Inflammatory macrophage treated with lipopolysaccharide for 1 hour (primary cell): Measurements from ENCODE around the gene DNAH3.
"Not testable (repeated sequence)": the region's sequence is repeated elsewhere in the genome, so short reads cannot be mapped to it uniquely, and the experiment has no call there.

Experiments
- DNase-seq, 2 donors: peaks; one replicate each; pipeline ENCODE4 v3.0.0-alpha.2; 2020 to 2022

The DNAH3 gene

GRCh38 chr16:20931066-20931600, 219.5 kb downstream of the DNAH3 start:
- DNase-seq, result no peak

GRCh38 chr16:20930365-20930690, 220.3 kb downstream of the DNAH3 start:
- DNase-seq, result no peak

- not testable (repeated sequence) for DNase-seq
Observed at GRCh38 chr16:20929676-20930364, 220.8 kb downstream of the DNAH3 start.

- no peak for DNase-seq
Observed at GRCh38 chr16:20928774-20929411, 221.8 kb downstream of the DNAH3 start.

- DNase-seq, result no peak
Observed at GRCh38 chr16:20925751-20926150, 224.9 kb downstream of the DNAH3 start.

GRCh38 chr16:20923876-20924275, 226.8 kb downstream of the DNAH3 start:
- no peak for DNase-seq

GRCh38 chr16:20920799-20921198, 229.8 kb downstream of the DNAH3 start:
- DNase-seq, result no peak

- peak; percentile 54 to 81 for DNase-seq
Observed at GRCh38 chr16:20920091-20920490, 230.6 kb downstream of the DNAH3 start.

GRCh38 chr16:20918486-20919239, 232.0 kb downstream of the DNAH3 start:
- DNase-seq, result peak; percentile 89 to 92

GRCh38 chr16:20916942-20917341, 233.7 kb downstream of the DNAH3 start:
- peak; percentile 48 to 63 for DNase-seq

GRCh38 chr16:20916289-20916688, 234.4 kb downstream of the DNAH3 start:
- no peak for DNase-seq

GRCh38 chr16:20911361-20911760, 239.3 kb downstream of the DNAH3 start:
- peak; percentile 80 for DNase-seq

GRCh38 chr16:20910781-20911321, 239.8 kb downstream of the DNAH3 start:
- peak; percentile 92 to 98 for DNase-seq

GRCh38 chr16:20906341-20907255, 244.0 kb downstream of the DNAH3 start:
- DNase-seq, result peak; percentile 75 to 85

- DNase-seq, result no peak
Observed at GRCh38 chr16:20905576-20905975, 245.1 kb downstream of the DNAH3 start.

GRCh38 chr16:20904507-20905081, 246.1 kb downstream of the DNAH3 start:
- peak; percentile 92 to 93 for DNase-seq

GRCh38 chr16:20903899-20904506, 246.6 kb downstream of the DNAH3 start:
- no peak for DNase-seq

- DNase-seq, result peak; percentile 59 to 61
Observed at GRCh38 chr16:20903116-20903898, 247.3 kb downstream of the DNAH3 start.

GRCh38 chr16:20902426-20902825, 248.2 kb downstream of the DNAH3 start:
- no peak for DNase-seq

- DNase-seq, result peak; percentile 71 to 73
Observed at GRCh38 chr16:20901436-20902112, 249.1 kb downstream of the DNAH3 start.
